Activated naive CD4-positive, alpha-beta T cell (primary cell): ENCODE results near the gene MEGF11.

Experiments used
- DNase-seq, 4 experiments: peaks; one replicate each; lab custom pipeline; 2025; lab: John Stamatoyannopoulos, UW

The MEGF11 gene

GRCh38 chr15:65970937-65971740, 282.4 kb downstream of the MEGF11 start:
- DNase-seq, result no peak

GRCh38 chr15:65969865-65970816, 283.4 kb downstream of the MEGF11 start:
- no peak for DNase-seq

- DNase-seq, result no peak
Observed at GRCh38 chr15:65968511-65968910, 285.0 kb downstream of the MEGF11 start.

- no peak for DNase-seq
Observed at GRCh38 chr15:65964792-65965433, 288.6 kb downstream of the MEGF11 start.

- no peak for DNase-seq
Observed at GRCh38 chr15:65963911-65964482, 289.6 kb downstream of the MEGF11 start.

GRCh38 chr15:65963358-65963757, 290.2 kb downstream of the MEGF11 start:
- DNase-seq, result no peak

- DNase-seq, result no peak
Observed at GRCh38 chr15:65962187-65962586, 291.4 kb downstream of the MEGF11 start.

GRCh38 chr15:65960586-65960985, 293.0 kb downstream of the MEGF11 start:
- DNase-seq, result no peak

GRCh38 chr15:65958835-65959234, 294.7 kb downstream of the MEGF11 start:
- no peak for DNase-seq

- DNase-seq, result no peak
Observed at GRCh38 chr15:65957451-65957850, 296.1 kb downstream of the MEGF11 start.

- DNase-seq, result no peak
Observed at GRCh38 chr15:65956899-65957298, 296.7 kb downstream of the MEGF11 start.

GRCh38 chr15:65956307-65956706, 297.2 kb downstream of the MEGF11 start:
- DNase-seq, result no peak

- no peak for DNase-seq
Observed at GRCh38 chr15:65954289-65954741, 299.2 kb downstream of the MEGF11 start.

GRCh38 chr15:65953622-65954021, 299.9 kb downstream of the MEGF11 start:
- DNase-seq, result no peak

GRCh38 chr15:65952391-65953053, 301.0 kb downstream of the MEGF11 start:
- DNase-seq, result no peak

- DNase-seq, result no peak
Observed at GRCh38 chr15:65951007-65951406, 302.5 kb downstream of the MEGF11 start.

GRCh38 chr15:65949491-65949890, 304.1 kb downstream of the MEGF11 start:
- no peak for DNase-seq

GRCh38 chr15:65949011-65949410, 304.5 kb downstream of the MEGF11 start:
- DNase-seq, result no peak

GRCh38 chr15:65948383-65948782, 305.2 kb downstream of the MEGF11 start:
- DNase-seq, result no peak

- no peak for DNase-seq
Observed at GRCh38 chr15:65947041-65947440, 306.5 kb downstream of the MEGF11 start.

GRCh38 chr15:65945616-65946015, 307.9 kb downstream of the MEGF11 start:
- DNase-seq, result no peak
